Neural crest cell (in vitro differentiated cells): ENCODE measurements around the gene NPAS2. TPM values are rescaled to one million over a fixed set of nuclear protein-coding genes. Genes with fewer than 3 reads are reported as not detected.

Experiments used
- DNase-seq: peaks from one replicate; pipeline ENCODE4 v3.0.0; 2021; ENCODE audit warnings: low read depth, mixed read lengths, low spot score
- H3K27ac Mint-ChIP-seq: one replicate; pipeline ENCODE4 v1.8.0; 2021; ENCODE audit warnings: mild to moderate bottlenecking, mixed read lengths; ENCODE audit not compliant: unreplicated experiment
- H3K27me3 Mint-ChIP-seq: 2 replicates; pipeline ENCODE4 v1.8.0; 2021; ENCODE audit warnings: low read depth, mild to moderate bottlenecking, mixed read lengths
- H3K36me3 Mint-ChIP-seq: 2 replicates; pipeline ENCODE4 v1.8.0; 2021; ENCODE audit warnings: low read depth, mild to moderate bottlenecking, mixed read lengths
- H3K4me1 Mint-ChIP-seq: 2 replicates; pipeline ENCODE4 v1.8.0; 2021; ENCODE audit warnings: mixed read lengths
- H3K4me3 Mint-ChIP-seq: one replicate; pipeline ENCODE4 v1.8.0; 2021; ENCODE audit warnings: mild to moderate bottlenecking, mixed read lengths
- H3K9me3 Mint-ChIP-seq: 2 replicates; pipeline ENCODE4 v1.8.0; 2021; ENCODE audit warnings: mixed read lengths
- CTCF ChIP-seq: fragments of 200-600 bp; sonication (generic); conservative IDR thresholded peaks from 2 replicates; pipeline ENCODE4 v1.5.0; 2021; ENCODE audit warnings: antibody characterized with exemption, mild to moderate bottlenecking
- total RNA-seq: library from RNA; stranded (reverse); gene quantifications from 2 replicates; pipeline ENCODE4 v1.2.1, GENCODE V29; 2021

NPAS2 gene
- total RNA-seq, 1 donor from 2014 or later: 2.6 TPM

GRCh38 chr2:100882645-100883613, 63.0 kb downstream of the NPAS2 start:
- Mint-ChIP-seq H3K9me3 (no peaks in the 10 kb centered on the region), H3K27ac (no peak overlapping the region), H3K4me3 (no peak overlapping the region), H3K4me1 (peaks cover 10% of the 10 kb centered on the region), H3K27me3 (no peaks in the 10 kb centered on the region), H3K36me3 (no peaks in the 10 kb centered on the region)
- DNase-seq: no peak
- no peak for TF ChIP-seq CTCF

GRCh38 chr2:100884145-100884621, 64.2 kb downstream of the NPAS2 start:
- DNase-seq: no peak
- Mint-ChIP-seq H3K27ac (no peak overlapping the region), H3K4me1 (peaks cover 5% of the 10 kb centered on the region), H3K27me3 (no peaks in the 10 kb centered on the region), H3K9me3 (no peaks in the 10 kb centered on the region), H3K36me3 (no peaks in the 10 kb centered on the region), H3K4me3 (no peak overlapping the region)
- TF ChIP-seq CTCF: no peak

GRCh38 chr2:100886085-100886484, 66.1 kb downstream of the NPAS2 start:
- Mint-ChIP-seq H3K9me3 (no peaks in the 10 kb centered on the region), H3K4me1 (peaks cover 5% of the 10 kb centered on the region), H3K27ac (no peak overlapping the region)

GRCh38 chr2:100887039-100887578, 67.2 kb downstream of the NPAS2 start:
- Mint-ChIP-seq H3K4me3 (no peak overlapping the region), H3K9me3 (no peaks in the 10 kb centered on the region), H3K36me3 (no peaks in the 10 kb centered on the region), H3K27me3 (no peaks in the 10 kb centered on the region), H3K27ac (no peak overlapping the region), H3K4me1 (no peaks in the 10 kb centered on the region)
- no peak for TF ChIP-seq CTCF
- no peak for DNase-seq

More at GRCh38 chr2:100886085-100886484, 66.1 kb downstream of the NPAS2 start:
- Mint-ChIP-seq H3K4me3 (no peak overlapping the region), H3K27me3 (no peaks in the 10 kb centered on the region), H3K36me3 (no peaks in the 10 kb centered on the region)
- no peak for DNase-seq
- no peak for TF ChIP-seq CTCF

GRCh38 chr2:100887713-100888495, 68.0 kb downstream of the NPAS2 start:
- Mint-ChIP-seq H3K9me3 (no peaks in the 10 kb centered on the region), H3K27me3 (no peaks in the 10 kb centered on the region), H3K36me3 (no peaks in the 10 kb centered on the region), H3K27ac (no peak overlapping the region), H3K4me1 (no peaks in the 10 kb centered on the region), H3K4me3 (no peak overlapping the region)
- DNase-seq: no peak
- TF ChIP-seq CTCF: no peak
